H1 (cell line): ENCODE data around the gene RADIL. TPM values are rescaled to one million over a fixed set of nuclear protein-coding genes. Genes with fewer than 3 reads are reported as not detected.

ENCODE experiments used
- CBX8 ChIP-seq: fragments of 300-800, 300-1000 bp; sonication (generic); IDR thresholded peaks from 2 replicates; pipeline ENCODE4 v1.7.1; 2016; ENCODE audit warnings: low read depth, low read length, borderline replicate concordance
- POLR2AphosphoS5 ChIP-seq: IDR thresholded peaks from 2 replicates; pipeline ENCODE4 v1.6.1; 2011; ENCODE audit warnings: low read depth, low read length
- YY1 ChIP-seq: IDR thresholded peaks from 2 replicates; pipeline ENCODE4 v1.6.1; 2011; ENCODE audit warnings: low read depth, mild to moderate bottlenecking, low read length
- polyA plus RNA-seq, 7 experiments: library from polyadenylated mRNA; depleted of rRNA in 3 of 7; stranded (reverse) in 5 of 7; unstranded in 2 of 7; fragments of >200 nt in 5 of 7; fragments of 200-250 nt in 2 of 7; gene quantifications; 1 replicate in 5 of 7; 2 replicates in 1 of 7; 4 replicates in 1 of 7; pipeline versions ENCODE4 v1.2.1 to v1.2.3, GENCODE V29; 2011 to 2013; ENCODE audit warnings: missing spikeins in 2 of 7, mixed read lengths in 2 of 7
- total RNA-seq: library from RNA; stranded (reverse); fragmentation: NEBNext Ultra II Directional; extraction: Animal tissue kit (Norgen Biotek cat#: 25700); gene quantifications from 2 replicates; pipeline ENCODE4 v1.2.1, GENCODE V29; 2021
- TF ChIP-seq, protein P1 (sequence below), 3 experiments: IDR thresholded peaks; 1 replicate in 2 of 3; 2 replicates in 1 of 3; pipeline versions ENCODE4 v1.5.1 to v1.6.1; 2011; ENCODE audit warnings: low read length in 3 of 3, mild to moderate bottlenecking in 3 of 3, inconsistent platforms in 2 of 3, low read depth in 1 of 3, moderate library complexity in 1 of 3; ENCODE audit not compliant: insufficient read depth in 1 of 3; ENCODE audit errors: control extremely low read depth in 1 of 3

The RADIL gene
- total and polyA plus RNA-seq, 2 of the 8 experiments (the other 6 are each of a cell fraction or from before 2014, with no cell fraction given): 5.0 to 5.4 TPM

DNA sequence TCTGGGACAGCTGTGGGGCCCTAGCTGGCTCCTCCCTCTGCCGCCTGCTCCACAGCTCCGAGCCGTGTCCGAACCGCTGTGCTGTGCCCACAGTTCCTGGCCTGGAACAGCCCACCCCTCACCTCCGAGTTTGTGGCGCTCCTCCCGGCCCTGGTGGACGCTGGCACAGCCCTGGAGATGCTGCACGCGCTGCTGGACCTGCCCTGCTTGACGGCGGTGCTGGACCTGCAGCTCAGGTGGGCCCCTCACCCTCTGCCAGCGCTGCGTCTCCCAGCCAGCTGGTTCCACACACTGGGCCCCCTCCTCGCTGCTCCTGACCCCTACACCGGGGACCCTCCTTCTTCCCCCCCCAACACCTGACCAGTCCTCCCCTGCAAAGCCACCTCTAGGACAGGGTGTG, 96.0 kb downstream of the RADIL start (continued):
- TF ChIP-seq, protein P1, sequence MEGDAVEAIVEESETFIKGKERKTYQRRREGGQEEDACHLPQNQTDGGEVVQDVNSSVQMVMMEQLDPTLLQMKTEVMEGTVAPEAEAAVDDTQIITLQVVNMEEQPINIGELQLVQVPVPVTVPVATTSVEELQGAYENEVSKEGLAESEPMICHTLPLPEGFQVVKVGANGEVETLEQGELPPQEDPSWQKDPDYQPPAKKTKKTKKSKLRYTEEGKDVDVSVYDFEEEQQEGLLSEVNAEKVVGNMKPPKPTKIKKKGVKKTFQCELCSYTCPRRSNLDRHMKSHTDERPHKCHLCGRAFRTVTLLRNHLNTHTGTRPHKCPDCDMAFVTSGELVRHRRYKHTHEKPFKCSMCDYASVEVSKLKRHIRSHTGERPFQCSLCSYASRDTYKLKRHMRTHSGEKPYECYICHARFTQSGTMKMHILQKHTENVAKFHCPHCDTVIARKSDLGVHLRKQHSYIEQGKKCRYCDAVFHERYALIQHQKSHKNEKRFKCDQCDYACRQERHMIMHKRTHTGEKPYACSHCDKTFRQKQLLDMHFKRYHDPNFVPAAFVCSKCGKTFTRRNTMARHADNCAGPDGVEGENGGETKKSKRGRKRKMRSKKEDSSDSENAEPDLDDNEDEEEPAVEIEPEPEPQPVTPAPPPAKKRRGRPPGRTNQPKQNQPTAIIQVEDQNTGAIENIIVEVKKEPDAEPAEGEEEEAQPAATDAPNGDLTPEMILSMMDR (IDR thresholded peaks at IDR 0.05; ENCODE audit: control extremely low read depth in 1 of 3, insufficient read depth in 1 of 3, low read depth in 1 of 3, low read length in 3 of 3): no peak
- no peak for TF ChIP-seq POLR2AphosphoS5
- TF ChIP-seq CBX8: no peak
- no peak for TF ChIP-seq YY1
